Medulla oblongata (tissue), 1 donor: ENCODE data around the gene BAIAP2.
A peak's percentile ranks its signal among the peaks of the same experiment; 100 is the strongest.
"Not testable (repeated sequence)": the region's sequence is repeated elsewhere in the genome, so short reads cannot be mapped to it uniquely, and the experiment has no call there.

Experiments used
- DNase-seq: peaks from one replicate; pipeline ENCODE4 v3.0.0-alpha.2; 2015; ENCODE audit errors: extremely low spot score

The BAIAP2 gene

GRCh38 chr17:81069135-81069645 lies 34.2 kb downstream of the BAIAP2 start:
- DNase-seq, result no peak

GRCh38 chr17:81070541-81071246 lies 35.7 kb downstream of the BAIAP2 start:
- no peak for DNase-seq

- DNase-seq, result no peak
Observed at GRCh38 chr17:81071761-81072741, 37.1 kb downstream of the BAIAP2 start.

GRCh38 chr17:81073967-81074839 lies 39.3 kb downstream of the BAIAP2 start:
- DNase-seq, result no peak

- no peak for DNase-seq
Observed at GRCh38 chr17:81074875-81075274, 39.9 kb downstream of the BAIAP2 start.

- no peak for DNase-seq
Observed at GRCh38 chr17:81075307-81075706, 40.4 kb downstream of the BAIAP2 start.

GRCh38 chr17:81076141-81076679 lies 41.3 kb downstream of the BAIAP2 start:
- DNase-seq, result no peak

- DNase-seq, result not testable (repeated sequence)
Observed at GRCh38 chr17:81078026-81078913, 43.3 kb downstream of the BAIAP2 start.

- no peak for DNase-seq
Observed at GRCh38 chr17:81080019-81080418, 45.1 kb downstream of the BAIAP2 start.

GRCh38 chr17:81081222-81082176 lies 46.5 kb downstream of the BAIAP2 start:
- peak; percentile 40 for DNase-seq

GRCh38 chr17:81082177-81083073 lies 47.5 kb downstream of the BAIAP2 start:
- DNase-seq, result no peak

- no peak for DNase-seq
Observed at GRCh38 chr17:81083125-81083765, 48.3 kb downstream of the BAIAP2 start.

- peak; percentile 87 for DNase-seq
Observed at GRCh38 chr17:81084680-81085419, 49.9 kb downstream of the BAIAP2 start.

GRCh38 chr17:81085420-81085911 lies 50.5 kb downstream of the BAIAP2 start:
- DNase-seq, result no peak

GRCh38 chr17:81086789-81087551 lies 52.0 kb downstream of the BAIAP2 start:
- DNase-seq, result no peak
